Measurements from ENCODE around the gene DERL3.

DNA sequence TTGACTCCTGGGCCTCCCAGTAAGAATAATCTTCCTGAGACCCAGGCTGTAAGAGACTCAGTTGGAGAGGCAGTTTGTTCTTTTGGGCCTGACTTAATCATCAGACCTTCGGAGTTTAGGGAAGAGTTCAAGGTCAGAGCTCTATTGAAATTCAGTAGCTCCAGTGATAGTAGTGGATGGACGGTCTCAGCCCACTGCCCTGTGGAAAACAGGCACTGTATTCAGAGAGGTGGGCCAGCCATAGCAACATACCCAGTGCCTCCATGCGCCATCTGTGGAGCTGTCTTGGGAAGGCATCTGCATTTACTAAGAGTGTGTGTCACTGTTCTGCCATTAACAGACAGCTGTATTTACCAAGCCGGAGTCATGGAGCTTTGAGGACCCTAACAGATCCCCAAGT is 49.2 kb downstream of the DERL3 start:
- TF ChIP-seq EZH2 (IDR thresholded peaks at IDR 0.05) (no peak), EZH2phosphoT487 (IDR thresholded peaks at IDR 0.05) (no peak)
- TF ChIP-seq, protein P1, sequence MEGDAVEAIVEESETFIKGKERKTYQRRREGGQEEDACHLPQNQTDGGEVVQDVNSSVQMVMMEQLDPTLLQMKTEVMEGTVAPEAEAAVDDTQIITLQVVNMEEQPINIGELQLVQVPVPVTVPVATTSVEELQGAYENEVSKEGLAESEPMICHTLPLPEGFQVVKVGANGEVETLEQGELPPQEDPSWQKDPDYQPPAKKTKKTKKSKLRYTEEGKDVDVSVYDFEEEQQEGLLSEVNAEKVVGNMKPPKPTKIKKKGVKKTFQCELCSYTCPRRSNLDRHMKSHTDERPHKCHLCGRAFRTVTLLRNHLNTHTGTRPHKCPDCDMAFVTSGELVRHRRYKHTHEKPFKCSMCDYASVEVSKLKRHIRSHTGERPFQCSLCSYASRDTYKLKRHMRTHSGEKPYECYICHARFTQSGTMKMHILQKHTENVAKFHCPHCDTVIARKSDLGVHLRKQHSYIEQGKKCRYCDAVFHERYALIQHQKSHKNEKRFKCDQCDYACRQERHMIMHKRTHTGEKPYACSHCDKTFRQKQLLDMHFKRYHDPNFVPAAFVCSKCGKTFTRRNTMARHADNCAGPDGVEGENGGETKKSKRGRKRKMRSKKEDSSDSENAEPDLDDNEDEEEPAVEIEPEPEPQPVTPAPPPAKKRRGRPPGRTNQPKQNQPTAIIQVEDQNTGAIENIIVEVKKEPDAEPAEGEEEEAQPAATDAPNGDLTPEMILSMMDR (IDR thresholded peaks at IDR 0.05): no peak
